ENCODE data around the gene FAM241B. TPM values are rescaled to one million over a fixed set of nuclear protein-coding genes. Genes with fewer than 3 reads are reported as not detected.

FAM241B gene
- total RNA-seq, 1 experiment from 2014 or later, result 18.0 TPM

GRCh38 chr10:69628891-69629290 is 1.2 kb upstream of the FAM241B start:
- CTCF ChIA-PET, result interaction anchor here (0.9 to 2.2 kb wide), 6 partner anchors 10 to 298 kb away, joined by 3 to 9 read pairs (median 3); no protein-coding TSS in a partner anchor
- H3K36me3 ChIP-seq (ENCODE audit: control insufficient read depth in 1 of 2, insufficient read depth in 2 of 2, low read length in 2 of 2), result peaks cover 7 to 8% of the 10 kb centered on the region in 2 experiments; a peak in 3 of 4 replicates
- H3K4me1 ChIP-seq (ENCODE audit: control insufficient read depth in 1 of 2, insufficient read depth in 2 of 2, low read length in 2 of 2), result peaks cover 2 to 15% of the 10 kb centered on the region in 2 experiments; a peak in 3 of 4 replicates
- no peaks in the 10 kb centered on the region for H3K27me3 ChIP-seq (ENCODE audit: insufficient read depth, low read length)
- no peak overlapping the region for H3K4me2 ChIP-seq (ENCODE audit: low read length)
- BruUV-seq (replicated peaks), result no TSS peak
- no peaks in the 10 kb centered on the region; a peak in 2 of 4 replicates for H3K9me3 ChIP-seq (ENCODE audit: control insufficient read depth in 1 of 2, insufficient read depth in 1 of 2, low read depth in 1 of 2, low read length in 2 of 2)
- POLR2A ChIA-PET, result no interaction called here
- H3K79me2 ChIP-seq (ENCODE audit: insufficient read depth, low read length), result peaks cover 15% of the 10 kb centered on the region
- H4K20me1 ChIP-seq (ENCODE audit: insufficient read depth), result no peaks in the 10 kb centered on the region
- no peak overlapping the region for H3K4me3 ChIP-seq (replicated peaks in 1 of 2; ENCODE audit: low read depth in 1 of 2, low read length in 2 of 2)
- intact Hi-C loops (cut with micrococcal nuclease), result no loop called here
- RAD21 ChIA-PET (ENCODE audit: low non-redundant PET in 1 of 2, low total read pairs in 2 of 2, uncharacterized antibody in 2 of 2, unreplicated experiment in 2 of 2), result no interaction called here
- DNase-seq (ENCODE audit: low read depth, low spot score) (no peak), ATAC-seq (no peak)
- no peak overlapping the region for H2AFZ ChIP-seq (ENCODE audit: low read depth, low read length, poor library complexity, severe bottlenecking)
- no peaks in the 10 kb centered on the region for H3K9me2 ChIP-seq (ENCODE audit: insufficient read depth)
- TF ChIP-seq MAX (IDR thresholded peaks at IDR 0.05) (no peak), ZNF274 (IDR thresholded peaks at IDR 0.05; ENCODE audit: low read depth, low read length) (no peak), CBX3 (IDR thresholded peaks at IDR 0.05; ENCODE audit: low read depth) (no peak), REST (IDR thresholded peaks at IDR 0.05; ENCODE audit: low read depth) (no peak)
- H3K9ac ChIP-seq (ENCODE audit: low read length), result no peak overlapping the region
- H3K27ac ChIP-seq (ENCODE audit: low read depth, low read length), result no peak overlapping the region

- Histone ChIP-seq H3K27ac (ENCODE audit: low read depth, low read length) (no peak overlapping the region), H3K27me3 (ENCODE audit: insufficient read depth, low read length) (no peaks in the 10 kb centered on the region), H3K4me1 (ENCODE audit: control insufficient read depth in 1 of 2, insufficient read depth in 2 of 2, low read length in 2 of 2) (peaks cover 2 to 15% of the 10 kb centered on the region in 2 experiments; a peak in 3 of 4 replicates), H4K20me1 (ENCODE audit: insufficient read depth) (no peaks in the 10 kb centered on the region), H3K9me2 (ENCODE audit: insufficient read depth) (no peaks in the 10 kb centered on the region), H3K4me2 (ENCODE audit: low read length) (peak overlapping the region; percentile 97), H3K36me3 (ENCODE audit: control insufficient read depth in 1 of 2, insufficient read depth in 2 of 2, low read length in 2 of 2) (peaks cover 7 to 8% of the 10 kb centered on the region in 2 experiments; a peak in 3 of 4 replicates), H3K9ac (ENCODE audit: low read length) (no peak overlapping the region), H3K4me3 (replicated peaks in 1 of 2; ENCODE audit: low read depth in 1 of 2, low read length in 2 of 2) (peak overlapping the region; percentile 82 to 95), H3K79me2 (ENCODE audit: insufficient read depth, low read length) (peaks cover 15% of the 10 kb centered on the region), H2AFZ (ENCODE audit: low read depth, low read length, poor library complexity, severe bottlenecking) (peak overlapping the region; percentile 74), H3K9me3 (ENCODE audit: control insufficient read depth in 1 of 2, insufficient read depth in 1 of 2, low read depth in 1 of 2, low read length in 2 of 2) (no peaks in the 10 kb centered on the region)
- CTCF ChIA-PET, result interaction anchor here (0.9 to 2.2 kb wide), 6 partner anchors 10 to 298 kb away, joined by 3 to 9 read pairs (median 3); no protein-coding TSS in a partner anchor
- intact Hi-C loops (cut with micrococcal nuclease), result no loop called here
- TF ChIP-seq ATF3 (IDR thresholded peaks at IDR 0.05), result no peak
- TF ChIP-seq ZNF274 (IDR thresholded peaks at IDR 0.05; ENCODE audit: low read depth, low read length), result no peak
- TF ChIP-seq SP1 (IDR thresholded peaks at IDR 0.05; ENCODE audit: low read depth), result no peak
- no peak for TF ChIP-seq EGR1 (IDR thresholded peaks at IDR 0.05; ENCODE audit: low read depth)
- TF ChIP-seq SRF (IDR thresholded peaks at IDR 0.05; ENCODE audit: low read depth), result no peak
- TF ChIP-seq POLR2A (IDR thresholded peaks at IDR 0.05; ENCODE audit: borderline replicate concordance, extremely low read depth, insufficient read depth, insufficient read length), result no peak
- no peak for TF ChIP-seq CEBPB (IDR thresholded peaks at IDR 0.05; ENCODE audit: low read depth)
- TF ChIP-seq EZH2 (IDR thresholded peaks at IDR 0.05), result no peak
- no peak for TF ChIP-seq ZFX (IDR thresholded peaks at IDR 0.05)
- no peak for TF ChIP-seq FOSL1 (IDR thresholded peaks at IDR 0.05; ENCODE audit: low read depth)
- no peak for TF ChIP-seq RAD21 (IDR thresholded peaks at IDR 0.05; ENCODE audit: low read depth)
- TF ChIP-seq TCF7L2 (IDR thresholded peaks at IDR 0.05; ENCODE audit: borderline replicate concordance, extremely low read depth, insufficient read depth, insufficient read length), result no peak
- TF ChIP-seq MAX (IDR thresholded peaks at IDR 0.05), result no peak
- TF ChIP-seq ELF1 (IDR thresholded peaks at IDR 0.05; ENCODE audit: borderline replicate concordance, low read depth), result no peak
- no peak for TF ChIP-seq CBX3 (IDR thresholded peaks at IDR 0.05; ENCODE audit: low read depth)
- ATAC-seq (no peak), DNase-seq (ENCODE audit: low read depth, low spot score) (no peak)
- POLR2A ChIA-PET, result no interaction called here
- RAD21 ChIA-PET (ENCODE audit: low non-redundant PET in 1 of 2, low total read pairs in 2 of 2, uncharacterized antibody in 2 of 2, unreplicated experiment in 2 of 2), result no interaction called here
- no TSS peak for BruUV-seq (replicated peaks)
These were observed 539 bp upstream of the FAM241B start for GRCh38 chr10:69629519-69629896.

Data from HCT116 (cell line).